Stimulated activated CD8-positive, alpha-beta memory T cell treated with anti-CD3 and anti-CD28 coated beads, Interleukin-7, amount 100 ng/mL, for 1 hour (primary cell): ENCODE data around the gene AFF1.

Experiments
- DNase-seq, 2 donors: peaks; one replicate each; pipeline ENCODE4 v3.0.0-alpha.2; 2020; ENCODE audit warnings: low read depth in 2 of 2

AFF1 gene

GRCh38 chr4:86919561-86920223 is 15.1 kb upstream of the AFF1 start:
- no peak for DNase-seq

- DNase-seq = no peak
These were observed 13.1 kb upstream of the AFF1 start for GRCh38 chr4:86921608-86922252.

- DNase-seq = no peak
These were observed 10.0 kb upstream of the AFF1 start for GRCh38 chr4:86924811-86925210.

GRCh38 chr4:86926435-86927086 is 8.2 kb upstream of the AFF1 start:
- no peak for DNase-seq

GRCh38 chr4:86927843-86928395 is 6.9 kb upstream of the AFF1 start:
- no peak for DNase-seq

GRCh38 chr4:86928400-86929255 is 6.2 kb upstream of the AFF1 start:
- DNase-seq = no peak

- DNase-seq = no peak
These were observed 552 bp upstream of the AFF1 start for GRCh38 chr4:86934147-86934770.

GRCh38 chr4:86935566-86935852 is 698 bp downstream of the AFF1 start:
- no peak for DNase-seq

GRCh38 chr4:86935853-86936733 is 1.3 kb downstream of the AFF1 start:
- DNase-seq = peak; percentile 53 to 55

GRCh38 chr4:86938771-86939520 is 4.1 kb downstream of the AFF1 start:
- no peak for DNase-seq

GRCh38 chr4:86939729-86940575 is 5.1 kb downstream of the AFF1 start:
- DNase-seq = no peak

GRCh38 chr4:86940920-86941460 is 6.2 kb downstream of the AFF1 start:
- no peak for DNase-seq

- no peak for DNase-seq
These were observed 7.4 kb downstream of the AFF1 start for GRCh38 chr4:86942185-86942666.

- DNase-seq = no peak
These were observed 10.4 kb downstream of the AFF1 start for GRCh38 chr4:86944964-86945781.

GRCh38 chr4:86946868-86947500 is 12.2 kb downstream of the AFF1 start:
- no peak for DNase-seq

- DNase-seq = no peak
These were observed 12.8 kb downstream of the AFF1 start for GRCh38 chr4:86947501-86948120.

GRCh38 chr4:86948276-86948675 is 13.5 kb downstream of the AFF1 start:
- DNase-seq = no peak
